HG02610 (cell line): Measurements from ENCODE around the gene KLHL18.
A peak's percentile ranks its signal among the peaks of the same experiment; 100 is the strongest.
"Not testable (repeated sequence)": the region's sequence is repeated elsewhere in the genome, so short reads cannot be mapped to it uniquely, and the experiment has no call there.

Experiments used
- ATAC-seq: cut with Tn5 transposase; IDR thresholded peaks from one replicate; pipeline ENCODE4 v1.9.1; 2021; ENCODE audit warnings: mild to moderate bottlenecking, moderate library complexity; ENCODE audit not compliant: unreplicated experiment

The KLHL18 gene

GRCh38 chr3:47313341-47314055 is 30.8 kb downstream of the KLHL18 start:
- ATAC-seq: no peak

- no peak for ATAC-seq
Observed at GRCh38 chr3:47314056-47314764, 31.5 kb downstream of the KLHL18 start.

GRCh38 chr3:47315069-47315647 is 32.4 kb downstream of the KLHL18 start:
- ATAC-seq: no peak

GRCh38 chr3:47316151-47316550 is 33.4 kb downstream of the KLHL18 start:
- not testable (repeated sequence) for ATAC-seq

- ATAC-seq: no peak
Observed at GRCh38 chr3:47318916-47319315, 36.2 kb downstream of the KLHL18 start.

- no peak for ATAC-seq
Observed at GRCh38 chr3:47319956-47320355, 37.2 kb downstream of the KLHL18 start.

GRCh38 chr3:47323431-47324277 is 40.9 kb downstream of the KLHL18 start:
- no peak for ATAC-seq

GRCh38 chr3:47324278-47324865 is 41.6 kb downstream of the KLHL18 start:
- no peak for ATAC-seq

- ATAC-seq: no peak
Observed at GRCh38 chr3:47333907-47334306, 51.2 kb downstream of the KLHL18 start.

GRCh38 chr3:47337656-47338055 is 54.9 kb downstream of the KLHL18 start:
- ATAC-seq: no peak

- no peak for ATAC-seq
Observed at GRCh38 chr3:47339951-47340350, 57.2 kb downstream of the KLHL18 start.

- ATAC-seq: no peak
Observed at GRCh38 chr3:47340866-47341265, 58.1 kb downstream of the KLHL18 start.

- no peak for ATAC-seq
Observed at GRCh38 chr3:47342151-47342550, 59.4 kb downstream of the KLHL18 start.

GRCh38 chr3:47342812-47343211 is 60.1 kb downstream of the KLHL18 start:
- no peak for ATAC-seq

- ATAC-seq: no peak
Observed at GRCh38 chr3:47343471-47343971, 60.8 kb downstream of the KLHL18 start.

GRCh38 chr3:47344971-47345370 is 62.2 kb downstream of the KLHL18 start:
- no peak for ATAC-seq

GRCh38 chr3:47347217-47347801 is 64.6 kb downstream of the KLHL18 start:
- ATAC-seq: peak; percentile 57

- no peak for ATAC-seq
Observed at GRCh38 chr3:47348411-47349154, 65.8 kb downstream of the KLHL18 start.

GRCh38 chr3:47355010-47355409 is 72.3 kb downstream of the KLHL18 start:
- no peak for ATAC-seq

GRCh38 chr3:47356201-47356600 is 73.5 kb downstream of the KLHL18 start:
- no peak for ATAC-seq
